GM23338 (cell line): ENCODE results near the gene AFAP1. TPM values are rescaled to one million over a fixed set of nuclear protein-coding genes. Genes with fewer than 3 reads are reported as not detected.

Experiments
- ATAC-seq: fragments of 200-7000 bp; cut with Tn5 transposase; 3 replicates; pipeline ENCODE4 v1.9.1; 2020
- DNase-seq: peaks from one replicate; pipeline ENCODE4 v3.0.0-alpha.2; 2015; ENCODE audit warnings: low spot score
- H2AFZ ChIP-seq: fragments of 200-600 bp; sonication (generic); 2 replicates; pipeline ENCODE4 v1.8.0; 2016; ENCODE audit warnings: antibody characterized with exemption, mild to moderate bottlenecking, moderate library complexity
- H3F3A ChIP-seq: fragments of 200-600 bp; sonication (generic); replicated peaks from 2 replicates; pipeline ENCODE4 v1.8.0; 2017; ENCODE audit warnings: antibody characterized with exemption, mixed run types, low read depth
- H3K27ac ChIP-seq: fragments of 200-600 bp; sonication (generic); 2 replicates; pipeline ENCODE4 v1.6.1; 2016; ENCODE audit warnings: low read depth
- H3K27me3 ChIP-seq: fragments of 200-600 bp; sonication (generic); 2 replicates; pipeline ENCODE4 v1.8.0; 2016; ENCODE audit warnings: mild to moderate bottlenecking, mixed run types, moderate library complexity; ENCODE audit not compliant: insufficient read depth
- H3K36me3 ChIP-seq: fragments of 200-600 bp; sonication (generic); 2 replicates; pipeline ENCODE4 v1.8.0; 2016; ENCODE audit warnings: mild to moderate bottlenecking; ENCODE audit not compliant: insufficient read depth
- H3K4me1 ChIP-seq: fragments of 200-600 bp; sonication (generic); 2 replicates; pipeline ENCODE4 v1.8.0; 2016; ENCODE audit warnings: mild to moderate bottlenecking, moderate library complexity; ENCODE audit not compliant: insufficient read depth
- H3K4me2 ChIP-seq: fragments of 200-600 bp; sonication (generic); 2 replicates; pipeline ENCODE4 v1.7.1; 2017; ENCODE audit warnings: mixed run types
- H3K4me3 ChIP-seq: fragments of 200-600 bp; sonication (generic); 2 replicates; pipeline ENCODE4 v1.6.1; 2016; ENCODE audit warnings: mixed run types
- H3K79me2 ChIP-seq: fragments of 200-600 bp; sonication (generic); replicated peaks from 2 replicates; pipeline ENCODE4 v1.8.0; 2017; ENCODE audit warnings: mild to moderate bottlenecking; ENCODE audit not compliant: insufficient read depth
- H3K9me2 ChIP-seq: fragments of 200-600 bp; sonication (generic); 2 replicates; pipeline ENCODE4 v1.8.0; 2017; ENCODE audit not compliant: insufficient read depth
- H4K20me1 ChIP-seq: fragments of 200-600 bp; sonication (generic); replicated peaks from 2 replicates; pipeline ENCODE4 v1.8.0; 2017; ENCODE audit warnings: mild to moderate bottlenecking; ENCODE audit not compliant: insufficient read depth
- H3K27ac Mint-ChIP-seq: 2 replicates; pipeline ENCODE4 v1.8.0; 2020; ENCODE audit warnings: inconsistent platforms, mild to moderate bottlenecking, moderate library complexity, mixed read lengths
- H3K27me3 Mint-ChIP-seq: 3 replicates; pipeline ENCODE4 v1.8.0; 2022; ENCODE audit warnings: low read depth, mild to moderate bottlenecking, moderate library complexity, mixed read lengths, inconsistent platforms; ENCODE audit not compliant: insufficient read depth, poor library complexity
- H3K36me3 Mint-ChIP-seq: 3 replicates; pipeline ENCODE4 v1.8.0; 2021; ENCODE audit warnings: low read depth, mild to moderate bottlenecking, inconsistent platforms, moderate library complexity, mixed read lengths
- H3K4me1 Mint-ChIP-seq: 3 replicates; pipeline ENCODE4 v1.8.0; 2020; ENCODE audit warnings: mild to moderate bottlenecking, inconsistent platforms, mixed read lengths
- H3K4me3 Mint-ChIP-seq: 3 replicates; pipeline ENCODE4 v1.8.0; 2021; ENCODE audit warnings: moderate library complexity, mild to moderate bottlenecking, inconsistent platforms, mixed read lengths
- H3K9me3 Mint-ChIP-seq: 3 replicates; pipeline ENCODE4 v1.8.0; 2020; ENCODE audit warnings: moderate library complexity, mild to moderate bottlenecking, inconsistent platforms, mixed read lengths
- EZH2phosphoT487 ChIP-seq: fragments of 200-600 bp; sonication (generic); IDR thresholded peaks from one replicate; pipeline ENCODE4 v1.8.1; 2018; ENCODE audit warnings: antibody characterized with exemption; ENCODE audit not compliant: unreplicated experiment
- JUNB ChIP-seq: IDR thresholded peaks from one replicate; pipeline ENCODE4 v1.6.1; 2016; ENCODE audit warnings: antibody characterized with exemption; ENCODE audit not compliant: unreplicated experiment
- POLR2AphosphoS5 ChIP-seq: IDR thresholded peaks from 2 replicates; pipeline ENCODE4 v1.6.1; 2016; ENCODE audit warnings: antibody characterized with exemption, low read depth
- STAT1 ChIP-seq: IDR thresholded peaks from one replicate; pipeline ENCODE4 v1.6.1; 2016; ENCODE audit warnings: antibody characterized with exemption; ENCODE audit not compliant: unreplicated experiment
- ZNF114 ChIP-seq: fragments of 250-450 bp; sonication (Bioruptor Pico); IDR thresholded peaks from 2 replicates; pipeline ENCODE4 v1.5.0; 2020; ENCODE audit warnings: mild to moderate bottlenecking, moderate library complexity
- ZNF331 ChIP-seq: fragments of 250-450 bp; sonication (Bioruptor Pico); IDR thresholded peaks from 2 replicates; pipeline ENCODE4 v1.5.0; 2020; ENCODE audit warnings: low read depth, mild to moderate bottlenecking, moderate library complexity
- polyA plus RNA-seq: library from polyadenylated mRNA; unstranded; fragments of >200 nt; fragmentation: Nextera tagmentation; extraction: Ambion mirVana; gene quantifications from 2 replicates; pipeline ENCODE4 v1.2.1, GENCODE V29; 2016
- total RNA-seq: library from RNA; depleted of rRNA; stranded (reverse); fragments of >200 nt; shearing (Covaris generic); gene quantifications from 2 replicates; pipeline ENCODE4 v1.2.3, GENCODE V29; 2014
- TF ChIP-seq, protein P1 (sequence below): fragments of 250-450 bp; sonication (Bioruptor Pico); IDR thresholded peaks from 2 replicates; pipeline ENCODE4 v1.5.0; 2020; ENCODE audit warnings: mild to moderate bottlenecking, moderate library complexity
- TF ChIP-seq, protein P2 (sequence below): IDR thresholded peaks from one replicate; pipeline ENCODE4 v1.6.1; 2018; ENCODE audit warnings: antibody characterized with exemption; ENCODE audit not compliant: unreplicated experiment
- TF ChIP-seq, protein P3 (sequence below): IDR thresholded peaks from 2 replicates; pipeline ENCODE4 v1.6.1; 2016; ENCODE audit warnings: antibody characterized with exemption
- TF ChIP-seq, protein P4 (sequence below), 2 experiments: fragments of 200-600 bp in 1 of 2; sonication (generic) in 1 of 2; conservative IDR thresholded peaks; 2 replicates each; pipeline versions ENCODE4 v1.5.1 to v1.6.1; 2016 to 2017; ENCODE audit warnings: antibody characterized with exemption in 2 of 2, low read depth in 2 of 2, mild to moderate bottlenecking in 2 of 2, moderate library complexity in 1 of 2

AFAP1 gene
- total and polyA plus RNA-seq, 2 experiments from 2014 or later, result 6.5 to 21.5 TPM

DNA sequence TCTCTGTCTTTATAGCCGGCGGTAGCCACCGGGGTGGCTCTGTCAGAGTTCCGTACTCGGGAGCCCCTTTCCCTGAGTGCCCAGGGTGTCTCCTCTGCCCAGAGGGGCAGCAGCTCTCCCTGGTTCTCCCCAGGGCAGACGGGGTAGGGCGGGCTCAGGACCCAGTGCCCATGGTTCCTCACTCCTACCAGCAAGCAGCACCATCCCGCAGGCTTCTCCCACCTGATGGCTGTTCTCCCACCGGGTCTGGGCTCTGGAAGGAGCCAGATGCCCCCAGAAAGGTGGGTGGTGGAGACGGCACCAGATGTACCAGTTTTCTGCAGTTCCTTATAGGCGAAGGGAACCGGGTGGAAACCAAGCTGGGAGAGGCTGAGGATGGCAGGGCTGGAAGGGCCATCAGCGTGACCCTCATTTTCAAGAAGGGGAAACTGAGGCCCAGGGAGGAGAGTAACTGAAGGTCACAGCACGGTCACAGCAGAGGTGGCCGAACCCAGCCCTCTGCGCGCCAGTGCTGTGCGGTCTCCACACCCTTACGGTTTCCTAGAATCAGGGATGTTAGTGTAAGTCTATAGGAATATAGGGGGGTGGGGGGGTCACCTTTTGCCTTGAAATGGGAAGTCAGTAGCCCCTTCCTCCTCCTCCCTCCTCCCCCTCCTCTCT is 198.7 kb downstream of the AFAP1 start:
- H3K27me3 Mint-ChIP-seq, result peaks cover 5% of the 10 kb centered on the region
- H2AFZ ChIP-seq, result no peak overlapping the region
- H3K4me3 Mint-ChIP-seq, result no peak overlapping the region
- no peak for DNase-seq
- no peaks in the 10 kb centered on the region for H3K4me1 ChIP-seq
- no peak overlapping the region for H3K27ac ChIP-seq
- TF ChIP-seq EZH2phosphoT487, result no peak
- TF ChIP-seq, protein P1, sequence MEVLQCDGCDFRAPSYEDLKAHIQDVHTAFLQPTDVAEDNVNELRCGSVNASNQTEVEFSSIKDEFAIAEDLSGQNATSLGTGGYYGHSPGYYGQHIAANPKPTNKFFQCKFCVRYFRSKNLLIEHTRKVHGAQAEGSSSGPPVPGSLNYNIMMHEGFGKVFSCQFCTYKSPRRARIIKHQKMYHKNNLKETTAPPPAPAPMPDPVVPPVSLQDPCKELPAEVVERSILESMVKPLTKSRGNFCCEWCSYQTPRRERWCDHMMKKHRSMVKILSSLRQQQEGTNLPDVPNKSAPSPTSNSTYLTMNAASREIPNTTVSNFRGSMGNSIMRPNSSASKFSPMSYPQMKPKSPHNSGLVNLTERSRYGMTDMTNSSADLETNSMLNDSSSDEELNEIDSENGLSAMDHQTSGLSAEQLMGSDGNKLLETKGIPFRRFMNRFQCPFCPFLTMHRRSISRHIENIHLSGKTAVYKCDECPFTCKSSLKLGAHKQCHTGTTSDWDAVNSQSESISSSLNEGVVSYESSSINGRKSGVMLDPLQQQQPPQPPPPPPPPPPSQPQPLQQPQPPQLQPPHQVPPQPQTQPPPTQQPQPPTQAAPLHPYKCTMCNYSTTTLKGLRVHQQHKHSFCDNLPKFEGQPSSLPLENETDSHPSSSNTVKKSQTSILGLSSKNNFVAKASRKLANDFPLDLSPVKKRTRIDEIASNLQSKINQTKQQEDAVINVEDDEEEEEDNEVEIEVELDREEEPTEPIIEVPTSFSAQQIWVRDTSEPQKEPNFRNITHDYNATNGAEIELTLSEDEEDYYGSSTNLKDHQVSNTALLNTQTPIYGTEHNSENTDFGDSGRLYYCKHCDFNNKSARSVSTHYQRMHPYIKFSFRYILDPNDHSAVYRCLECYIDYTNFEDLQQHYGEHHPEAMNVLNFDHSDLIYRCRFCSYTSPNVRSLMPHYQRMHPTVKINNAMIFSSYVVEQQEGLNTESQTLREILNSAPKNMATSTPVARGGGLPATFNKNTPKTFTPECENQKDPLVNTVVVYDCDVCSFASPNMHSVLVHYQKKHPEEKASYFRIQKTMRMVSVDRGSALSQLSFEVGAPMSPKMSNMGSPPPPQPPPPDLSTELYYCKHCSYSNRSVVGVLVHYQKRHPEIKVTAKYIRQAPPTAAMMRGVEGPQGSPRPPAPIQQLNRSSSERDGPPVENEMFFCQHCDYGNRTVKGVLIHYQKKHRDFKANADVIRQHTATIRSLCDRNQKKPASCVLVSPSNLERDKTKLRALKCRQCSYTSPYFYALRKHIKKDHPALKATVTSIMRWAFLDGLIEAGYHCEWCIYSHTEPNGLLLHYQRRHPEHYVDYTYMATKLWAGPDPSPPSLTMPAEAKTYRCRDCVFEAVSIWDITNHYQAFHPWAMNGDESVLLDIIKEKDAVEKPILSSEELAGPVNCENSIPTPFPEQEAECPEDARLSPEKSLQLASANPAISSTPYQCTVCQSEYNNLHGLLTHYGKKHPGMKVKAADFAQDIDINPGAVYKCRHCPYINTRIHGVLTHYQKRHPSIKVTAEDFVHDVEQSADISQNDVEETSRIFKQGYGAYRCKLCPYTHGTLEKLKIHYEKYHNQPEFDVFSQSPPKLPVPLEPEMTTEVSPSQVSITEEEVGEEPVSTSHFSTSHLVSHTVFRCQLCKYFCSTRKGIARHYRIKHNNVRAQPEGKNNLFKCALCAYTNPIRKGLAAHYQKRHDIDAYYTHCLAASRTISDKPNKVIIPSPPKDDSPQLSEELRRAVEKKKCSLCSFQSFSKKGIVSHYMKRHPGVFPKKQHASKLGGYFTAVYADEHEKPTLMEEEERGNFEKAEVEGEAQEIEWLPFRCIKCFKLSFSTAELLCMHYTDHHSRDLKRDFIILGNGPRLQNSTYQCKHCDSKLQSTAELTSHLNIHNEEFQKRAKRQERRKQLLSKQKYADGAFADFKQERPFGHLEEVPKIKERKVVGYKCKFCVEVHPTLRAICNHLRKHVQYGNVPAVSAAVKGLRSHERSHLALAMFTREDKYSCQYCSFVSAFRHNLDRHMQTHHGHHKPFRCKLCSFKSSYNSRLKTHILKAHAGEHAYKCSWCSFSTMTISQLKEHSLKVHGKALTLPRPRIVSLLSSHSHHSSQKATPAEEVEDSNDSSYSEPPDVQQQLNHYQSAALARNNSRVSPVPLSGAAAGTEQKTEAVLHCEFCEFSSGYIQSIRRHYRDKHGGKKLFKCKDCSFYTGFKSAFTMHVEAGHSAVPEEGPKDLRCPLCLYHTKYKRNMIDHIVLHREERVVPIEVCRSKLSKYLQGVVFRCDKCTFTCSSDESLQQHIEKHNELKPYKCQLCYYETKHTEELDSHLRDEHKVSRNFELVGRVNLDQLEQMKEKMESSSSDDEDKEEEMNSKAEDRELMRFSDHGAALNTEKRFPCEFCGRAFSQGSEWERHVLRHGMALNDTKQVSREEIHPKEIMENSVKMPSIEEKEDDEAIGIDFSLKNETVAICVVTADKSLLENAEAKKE, result no peak
- TF ChIP-seq, protein P2, sequence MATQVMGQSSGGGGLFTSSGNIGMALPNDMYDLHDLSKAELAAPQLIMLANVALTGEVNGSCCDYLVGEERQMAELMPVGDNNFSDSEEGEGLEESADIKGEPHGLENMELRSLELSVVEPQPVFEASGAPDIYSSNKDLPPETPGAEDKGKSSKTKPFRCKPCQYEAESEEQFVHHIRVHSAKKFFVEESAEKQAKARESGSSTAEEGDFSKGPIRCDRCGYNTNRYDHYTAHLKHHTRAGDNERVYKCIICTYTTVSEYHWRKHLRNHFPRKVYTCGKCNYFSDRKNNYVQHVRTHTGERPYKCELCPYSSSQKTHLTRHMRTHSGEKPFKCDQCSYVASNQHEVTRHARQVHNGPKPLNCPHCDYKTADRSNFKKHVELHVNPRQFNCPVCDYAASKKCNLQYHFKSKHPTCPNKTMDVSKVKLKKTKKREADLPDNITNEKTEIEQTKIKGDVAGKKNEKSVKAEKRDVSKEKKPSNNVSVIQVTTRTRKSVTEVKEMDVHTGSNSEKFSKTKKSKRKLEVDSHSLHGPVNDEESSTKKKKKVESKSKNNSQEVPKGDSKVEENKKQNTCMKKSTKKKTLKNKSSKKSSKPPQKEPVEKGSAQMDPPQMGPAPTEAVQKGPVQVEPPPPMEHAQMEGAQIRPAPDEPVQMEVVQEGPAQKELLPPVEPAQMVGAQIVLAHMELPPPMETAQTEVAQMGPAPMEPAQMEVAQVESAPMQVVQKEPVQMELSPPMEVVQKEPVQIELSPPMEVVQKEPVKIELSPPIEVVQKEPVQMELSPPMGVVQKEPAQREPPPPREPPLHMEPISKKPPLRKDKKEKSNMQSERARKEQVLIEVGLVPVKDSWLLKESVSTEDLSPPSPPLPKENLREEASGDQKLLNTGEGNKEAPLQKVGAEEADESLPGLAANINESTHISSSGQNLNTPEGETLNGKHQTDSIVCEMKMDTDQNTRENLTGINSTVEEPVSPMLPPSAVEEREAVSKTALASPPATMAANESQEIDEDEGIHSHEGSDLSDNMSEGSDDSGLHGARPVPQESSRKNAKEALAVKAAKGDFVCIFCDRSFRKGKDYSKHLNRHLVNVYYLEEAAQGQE, result no peak
- TF ChIP-seq, protein P3, sequence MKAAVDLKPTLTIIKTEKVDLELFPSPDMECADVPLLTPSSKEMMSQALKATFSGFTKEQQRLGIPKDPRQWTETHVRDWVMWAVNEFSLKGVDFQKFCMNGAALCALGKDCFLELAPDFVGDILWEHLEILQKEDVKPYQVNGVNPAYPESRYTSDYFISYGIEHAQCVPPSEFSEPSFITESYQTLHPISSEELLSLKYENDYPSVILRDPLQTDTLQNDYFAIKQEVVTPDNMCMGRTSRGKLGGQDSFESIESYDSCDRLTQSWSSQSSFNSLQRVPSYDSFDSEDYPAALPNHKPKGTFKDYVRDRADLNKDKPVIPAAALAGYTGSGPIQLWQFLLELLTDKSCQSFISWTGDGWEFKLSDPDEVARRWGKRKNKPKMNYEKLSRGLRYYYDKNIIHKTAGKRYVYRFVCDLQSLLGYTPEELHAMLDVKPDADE, result no peak
- TF ChIP-seq, protein P4, sequence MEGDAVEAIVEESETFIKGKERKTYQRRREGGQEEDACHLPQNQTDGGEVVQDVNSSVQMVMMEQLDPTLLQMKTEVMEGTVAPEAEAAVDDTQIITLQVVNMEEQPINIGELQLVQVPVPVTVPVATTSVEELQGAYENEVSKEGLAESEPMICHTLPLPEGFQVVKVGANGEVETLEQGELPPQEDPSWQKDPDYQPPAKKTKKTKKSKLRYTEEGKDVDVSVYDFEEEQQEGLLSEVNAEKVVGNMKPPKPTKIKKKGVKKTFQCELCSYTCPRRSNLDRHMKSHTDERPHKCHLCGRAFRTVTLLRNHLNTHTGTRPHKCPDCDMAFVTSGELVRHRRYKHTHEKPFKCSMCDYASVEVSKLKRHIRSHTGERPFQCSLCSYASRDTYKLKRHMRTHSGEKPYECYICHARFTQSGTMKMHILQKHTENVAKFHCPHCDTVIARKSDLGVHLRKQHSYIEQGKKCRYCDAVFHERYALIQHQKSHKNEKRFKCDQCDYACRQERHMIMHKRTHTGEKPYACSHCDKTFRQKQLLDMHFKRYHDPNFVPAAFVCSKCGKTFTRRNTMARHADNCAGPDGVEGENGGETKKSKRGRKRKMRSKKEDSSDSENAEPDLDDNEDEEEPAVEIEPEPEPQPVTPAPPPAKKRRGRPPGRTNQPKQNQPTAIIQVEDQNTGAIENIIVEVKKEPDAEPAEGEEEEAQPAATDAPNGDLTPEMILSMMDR (conservative IDR thresholded peaks at IDR 0.05; ENCODE audit: low read depth in 2 of 2), result no peak
- no peak for TF ChIP-seq STAT1
- no peak for TF ChIP-seq ZNF331
- no peak for TF ChIP-seq ZNF114
- TF ChIP-seq POLR2AphosphoS5, result no peak
- TF ChIP-seq JUNB, result no peak
- H4K20me1 ChIP-seq, result no peaks in the 10 kb centered on the region
- H3K27ac Mint-ChIP-seq, result no peak overlapping the region
- no peaks in the 10 kb centered on the region for H3K9me2 ChIP-seq
- no peaks in the 10 kb centered on the region for H3F3A ChIP-seq
- no peak overlapping the region for H3K4me2 ChIP-seq
- H3K36me3 Mint-ChIP-seq, result no peaks in the 10 kb centered on the region; the same call in 2 of the 3 replicates
- no peak for ATAC-seq
- H3K9me3 Mint-ChIP-seq, result no peaks in the 10 kb centered on the region
- no peaks in the 10 kb centered on the region for H3K4me1 Mint-ChIP-seq
- H3K79me2 ChIP-seq, result no peaks in the 10 kb centered on the region
- no peaks in the 10 kb centered on the region for H3K36me3 ChIP-seq
- no peaks in the 10 kb centered on the region for H3K27me3 ChIP-seq
- no peak overlapping the region for H3K4me3 ChIP-seq
